Breast epithelium (tissue), 3 donors: ENCODE data around the gene NFASC.

Experiments
- CTCF ChIP-seq, 3 donors: fragments of 450-650 bp; IDR thresholded peaks; one replicate each; pipeline ENCODE4 v1.5.1; 2016 to 2017; ENCODE audit warnings: antibody characterized with exemption in 3 of 3, mild to moderate bottlenecking in 3 of 3, moderate library complexity in 3 of 3
- POLR2AphosphoS5 ChIP-seq, 3 donors: sonication (generic); formaldehyde crosslinking; IDR thresholded peaks; one replicate each; pipeline ENCODE4 v1.6.1; 2017; ENCODE audit warnings: antibody characterized with exemption in 3 of 3

GRCh38 chr1:204994086-204994862 lies 123.6 kb downstream of the NFASC start:
- TF ChIP-seq CTCF (IDR thresholded peaks at IDR 0.05) (no peak), POLR2AphosphoS5 (IDR thresholded peaks at IDR 0.05) (no peak)
